UCSD-AML1 (cell line): ENCODE data around the gene PLEKHO1.
"Not testable (repeated sequence)": the region's sequence is repeated elsewhere in the genome, so short reads cannot be mapped to it uniquely, and the experiment has no call there.

Experiments
- DNase-seq: peaks from one replicate; lab custom pipeline; 2025; ENCODE audit not compliant: unreplicated experiment; lab: John Stamatoyannopoulos, UW

The PLEKHO1 gene

DNA sequence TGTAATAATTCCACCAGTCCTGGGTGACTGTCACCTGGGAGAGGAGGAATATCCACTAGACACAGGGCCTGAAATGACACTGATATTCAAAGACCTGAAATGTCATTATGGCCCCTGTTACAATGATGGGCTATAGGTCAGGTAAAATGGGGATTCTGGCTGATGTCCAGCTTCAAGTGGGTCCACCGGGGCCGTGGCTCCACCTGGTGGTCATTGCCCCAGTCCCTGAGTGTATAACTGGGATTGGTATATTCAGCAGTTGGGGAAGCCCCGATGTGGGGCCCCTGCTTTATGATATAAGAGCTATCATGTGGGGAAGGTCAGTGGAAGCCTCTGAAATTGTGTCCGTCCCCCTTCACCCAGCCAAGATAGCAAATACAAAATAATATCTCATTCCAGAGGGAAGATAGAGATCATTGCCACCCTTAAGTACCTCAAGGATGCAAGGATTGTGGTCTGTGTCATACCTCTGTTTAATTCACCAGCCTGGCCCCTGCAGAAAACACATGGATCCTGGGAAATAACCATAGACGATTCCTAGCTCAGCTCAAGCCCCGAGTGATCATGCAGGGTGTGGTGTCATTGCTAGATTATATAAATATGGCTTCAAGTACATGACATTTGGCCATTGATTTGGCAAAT, 19.4 kb downstream of the PLEKHO1 start:
- DNase-seq = peak; percentile 63

DNA sequence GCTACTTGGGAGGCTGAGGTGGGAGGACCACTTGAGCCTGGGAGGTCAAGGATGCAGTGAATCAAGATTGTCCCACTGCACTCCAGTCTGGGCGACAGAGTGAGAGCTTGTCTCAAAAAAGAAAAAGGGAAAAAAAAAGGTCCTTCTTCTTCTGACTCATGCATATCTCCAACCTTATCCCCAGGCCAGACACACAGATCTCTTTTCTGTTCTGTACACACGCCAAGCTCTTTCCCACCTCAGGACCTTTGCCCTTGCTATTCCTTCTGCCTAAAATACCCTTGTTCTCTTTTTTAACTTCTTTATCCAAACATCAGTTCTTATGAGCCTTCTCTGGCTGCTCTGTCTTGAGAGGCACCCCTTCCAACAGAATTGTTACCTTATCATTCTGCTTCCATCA, 22.1 kb downstream of the PLEKHO1 start:
- no peak for DNase-seq

DNA sequence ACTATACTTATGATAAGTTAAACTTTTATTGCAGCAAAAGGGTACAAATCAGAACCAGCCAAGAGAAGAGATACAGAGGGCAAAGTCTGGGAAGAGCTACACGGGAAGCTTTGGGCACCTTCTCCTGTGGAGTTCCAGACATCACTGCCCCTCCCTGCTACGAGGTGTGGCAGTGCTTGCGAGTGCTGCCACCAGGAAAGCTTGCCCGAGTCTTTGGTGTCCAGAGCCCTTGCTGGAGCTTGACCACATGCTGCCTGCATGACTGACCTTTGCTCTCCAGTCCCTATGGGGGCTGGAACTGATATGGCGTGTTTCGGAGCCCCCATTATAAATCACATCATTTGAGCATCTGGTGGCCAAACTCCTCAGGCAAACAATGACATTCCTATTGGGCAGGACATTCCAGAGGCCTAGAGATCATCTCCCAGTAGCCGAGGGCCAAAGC, 23.4 kb downstream of the PLEKHO1 start:
- no peak for DNase-seq

DNA sequence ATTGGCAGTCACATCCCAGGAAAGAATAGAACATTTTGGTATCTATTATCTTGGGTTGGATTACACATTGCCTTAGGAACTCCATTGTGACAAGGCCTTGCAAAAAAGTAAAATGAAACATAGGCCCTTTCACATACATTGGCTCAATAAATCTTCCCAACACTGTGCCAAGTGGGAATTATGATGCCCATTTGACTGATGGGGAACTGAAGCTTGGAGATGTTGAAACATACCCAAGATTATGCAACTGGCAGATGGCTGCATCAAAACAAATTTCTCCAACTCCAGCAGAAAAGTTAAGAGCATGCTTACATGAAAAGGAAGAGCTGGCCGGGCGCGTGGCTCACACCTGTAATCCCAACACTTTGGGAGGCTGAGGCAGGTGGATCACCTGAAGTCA, 26.9 kb downstream of the PLEKHO1 start:
- DNase-seq = no peak

DNA sequence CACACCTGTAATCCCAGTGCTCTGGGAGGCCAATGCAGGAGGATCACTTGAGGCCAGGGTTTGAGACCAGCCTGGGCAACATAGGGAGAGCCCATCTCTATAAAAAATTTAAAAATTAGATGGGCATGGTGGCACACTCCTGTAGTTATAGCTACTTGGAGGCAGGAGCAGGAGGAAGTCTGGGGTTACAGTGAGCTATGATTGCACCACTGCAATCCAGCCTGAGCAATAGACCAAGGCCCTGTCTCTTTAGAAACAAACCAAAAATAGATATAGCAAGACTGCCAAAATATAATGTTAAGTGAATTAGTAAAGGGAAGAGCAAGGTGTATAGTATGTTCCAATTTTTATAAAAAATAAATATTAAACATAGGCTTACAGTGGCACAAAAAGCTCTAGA, 28.8 kb downstream of the PLEKHO1 start:
- no peak for DNase-seq

DNA sequence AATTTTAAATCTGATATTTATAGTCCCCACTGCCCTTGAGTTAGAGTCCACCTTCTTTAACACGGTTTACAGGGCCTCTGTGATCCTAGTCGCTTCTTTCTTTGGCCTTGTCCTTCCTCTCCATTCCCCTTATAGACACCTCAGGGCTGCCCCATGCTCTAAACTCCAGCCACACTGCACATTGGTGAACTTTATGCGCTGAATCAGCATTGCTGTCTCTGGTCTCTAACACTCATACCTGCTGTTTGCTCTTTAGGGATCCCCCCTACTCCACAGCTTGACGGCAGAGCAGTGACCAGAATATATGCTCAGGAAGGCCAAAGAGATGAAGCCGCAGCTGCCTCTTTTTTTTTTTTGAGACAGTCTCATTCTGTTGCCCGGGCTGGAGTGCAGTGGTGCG, 30.2 kb downstream of the PLEKHO1 start:
- no peak for DNase-seq

DNA sequence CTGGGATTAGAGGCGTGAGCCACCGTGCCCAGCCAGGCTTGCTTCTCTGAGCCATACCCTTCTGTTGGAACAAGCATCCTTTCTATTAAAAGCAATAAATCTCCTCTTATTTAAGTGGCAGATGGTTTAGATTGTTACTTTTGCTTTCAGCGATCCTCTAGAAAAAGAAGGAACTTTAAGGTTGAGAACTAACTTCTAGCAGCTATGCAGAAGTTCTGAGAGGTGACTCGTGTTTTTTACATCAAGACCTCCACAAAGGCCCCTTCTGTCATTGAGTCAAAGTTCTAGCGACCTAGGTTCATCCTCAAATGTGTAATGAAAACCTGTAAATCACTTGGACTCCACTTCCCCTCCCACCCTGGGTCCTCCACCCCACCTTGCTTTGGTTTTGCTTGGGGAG, 30.8 kb downstream of the PLEKHO1 start:
- no peak for DNase-seq

DNA sequence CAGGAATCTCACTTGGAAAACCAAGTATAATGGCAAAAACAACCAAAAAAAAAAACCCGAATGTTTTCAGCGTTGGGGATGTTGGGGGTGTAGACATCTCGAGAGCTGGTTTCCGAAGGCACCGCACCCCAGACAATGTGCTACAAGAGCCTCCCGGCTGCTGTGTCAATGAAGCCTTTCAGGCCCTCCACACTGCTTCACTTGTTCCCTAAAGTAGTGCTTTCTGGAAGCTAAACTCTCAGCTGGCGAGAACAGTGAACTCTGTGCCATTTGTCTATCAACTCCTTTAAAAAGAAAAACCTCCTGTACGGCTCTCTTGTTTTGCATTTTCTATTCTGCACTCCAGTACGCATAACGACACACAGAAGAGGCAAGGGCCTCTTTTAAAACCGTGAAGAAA, 32.5 kb downstream of the PLEKHO1 start:
- DNase-seq = no peak

DNA sequence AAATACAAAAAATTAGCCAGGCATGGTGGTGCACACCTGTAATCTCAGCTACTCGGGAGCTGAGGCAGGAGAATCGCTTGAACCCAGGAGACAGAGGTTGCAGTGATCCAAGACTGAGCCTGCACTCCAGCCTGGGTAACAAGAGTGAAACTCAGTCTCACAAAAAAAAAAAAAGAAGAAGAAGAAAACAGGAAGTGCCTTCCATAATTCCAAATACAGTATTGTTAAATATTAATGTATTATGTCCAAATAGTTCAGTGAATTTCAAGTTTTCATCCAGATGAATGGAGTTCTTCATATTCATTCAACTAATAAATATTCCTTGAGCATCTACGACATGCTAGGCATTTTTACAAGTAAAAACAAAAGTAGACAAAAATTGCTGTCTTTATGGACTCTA, 33.3 kb downstream of the PLEKHO1 start:
- DNase-seq = no peak

DNA sequence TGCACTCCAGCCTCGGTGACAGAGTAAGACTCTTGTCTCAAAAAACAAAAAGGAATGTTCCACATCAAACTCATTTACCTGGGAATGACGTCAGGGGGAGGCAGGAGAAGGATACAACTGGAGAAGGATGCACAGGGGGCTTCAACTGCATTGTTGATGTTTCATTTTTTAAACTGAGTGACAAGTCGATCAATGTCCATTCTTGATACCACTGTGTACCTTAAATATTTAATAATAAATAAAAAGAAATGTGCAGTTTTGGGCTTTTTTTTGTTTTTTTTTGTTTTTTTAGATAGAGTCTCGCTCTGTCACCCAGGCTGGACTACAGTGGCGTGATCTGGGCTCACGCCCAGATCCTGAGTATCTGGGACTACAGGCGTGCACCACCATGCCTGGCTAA, 35.8 kb downstream of the PLEKHO1 start:
- DNase-seq = no peak

DNA sequence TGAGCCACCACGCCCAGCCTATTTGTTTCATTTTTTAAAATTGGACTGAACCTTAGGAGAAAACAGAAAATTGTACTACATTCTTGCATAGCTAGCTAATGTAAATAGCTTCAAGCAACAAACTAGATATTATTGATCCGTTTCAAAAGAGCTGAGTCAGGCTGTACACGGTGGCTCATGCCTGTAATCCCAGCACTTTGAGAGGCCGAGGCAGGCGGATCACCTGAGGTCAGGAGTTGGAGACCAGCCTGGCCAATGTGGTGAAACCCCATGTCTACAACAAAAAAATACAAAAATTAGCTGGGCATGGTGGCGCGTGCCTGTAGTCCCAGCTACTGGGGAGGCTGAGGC, 36.7 kb downstream of the PLEKHO1 start:
- DNase-seq = not testable (repeated sequence)

DNA sequence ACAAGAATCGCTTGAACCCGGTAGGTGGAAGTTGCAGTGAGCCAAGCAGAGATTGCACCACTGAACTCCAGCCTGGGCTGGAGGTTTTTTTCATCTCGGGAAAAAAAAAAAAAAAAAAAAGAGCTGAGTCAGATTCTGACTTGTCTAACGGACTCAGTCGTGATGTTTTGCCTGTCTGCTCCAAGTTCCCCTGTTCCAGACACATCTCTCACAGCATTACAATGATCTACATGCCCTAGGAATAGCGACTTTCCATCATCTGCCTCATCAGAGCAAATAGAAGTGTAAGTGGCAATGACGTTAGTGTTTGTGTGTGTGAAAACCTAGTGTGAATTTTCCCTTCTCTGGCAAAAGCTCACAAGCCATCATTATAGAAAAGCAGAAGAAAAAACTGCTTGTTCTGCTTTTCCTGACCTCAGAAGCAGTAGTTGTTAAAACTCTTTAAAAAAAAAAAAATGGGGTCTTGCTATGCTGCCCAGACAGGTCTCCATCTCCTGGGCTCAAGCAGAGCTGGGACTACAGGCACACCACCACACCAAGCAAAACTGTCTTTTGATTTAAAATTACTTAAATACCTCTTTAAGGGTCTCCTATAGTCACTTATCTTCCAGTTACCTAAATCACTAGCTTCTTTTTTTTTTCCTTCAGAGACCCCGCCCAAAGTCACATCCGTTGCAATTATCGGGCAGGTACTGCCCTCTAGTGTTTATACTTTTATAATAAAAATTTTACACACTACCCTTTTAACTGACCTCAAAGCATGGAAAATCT, 37.3 kb downstream of the PLEKHO1 start:
- DNase-seq = peak; percentile 26

DNA sequence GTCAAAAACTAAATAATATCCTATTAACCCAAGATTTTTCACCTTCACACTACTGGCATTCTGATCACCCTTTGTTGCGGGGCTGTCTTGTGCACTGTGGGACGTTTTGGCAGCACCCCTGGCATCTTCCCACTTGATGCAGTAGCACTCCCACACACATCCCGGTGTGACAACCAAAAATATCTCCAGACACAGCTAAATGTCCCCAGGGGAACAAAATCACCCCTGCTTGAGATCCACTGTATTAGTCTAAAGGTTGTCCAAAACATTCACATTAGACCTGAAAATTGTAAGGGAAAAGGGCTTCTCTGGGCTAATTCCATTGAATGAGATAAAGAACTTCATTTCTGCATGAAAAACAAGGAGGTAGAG, 37.8 kb downstream of the PLEKHO1 start:
- no peak for DNase-seq

DNA sequence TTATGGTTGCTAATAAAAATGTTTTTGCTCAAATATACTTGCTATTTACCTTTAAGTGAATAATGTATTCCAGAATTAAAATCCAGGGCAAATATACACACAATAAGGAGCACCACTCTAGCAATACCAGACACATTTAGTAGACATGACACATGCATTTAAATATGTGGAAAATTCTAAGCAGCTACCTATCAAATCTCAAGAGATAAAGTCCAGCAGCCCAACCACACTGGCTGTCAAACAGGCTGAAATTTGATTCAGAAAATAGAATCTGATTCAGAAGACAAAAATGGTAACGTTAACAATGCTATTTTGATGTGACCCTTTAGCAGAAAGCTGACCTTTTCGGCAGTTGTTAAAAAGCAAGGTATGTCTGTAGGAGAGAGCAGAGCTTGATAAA, 42.3 kb downstream of the PLEKHO1 start:
- DNase-seq = no peak

DNA sequence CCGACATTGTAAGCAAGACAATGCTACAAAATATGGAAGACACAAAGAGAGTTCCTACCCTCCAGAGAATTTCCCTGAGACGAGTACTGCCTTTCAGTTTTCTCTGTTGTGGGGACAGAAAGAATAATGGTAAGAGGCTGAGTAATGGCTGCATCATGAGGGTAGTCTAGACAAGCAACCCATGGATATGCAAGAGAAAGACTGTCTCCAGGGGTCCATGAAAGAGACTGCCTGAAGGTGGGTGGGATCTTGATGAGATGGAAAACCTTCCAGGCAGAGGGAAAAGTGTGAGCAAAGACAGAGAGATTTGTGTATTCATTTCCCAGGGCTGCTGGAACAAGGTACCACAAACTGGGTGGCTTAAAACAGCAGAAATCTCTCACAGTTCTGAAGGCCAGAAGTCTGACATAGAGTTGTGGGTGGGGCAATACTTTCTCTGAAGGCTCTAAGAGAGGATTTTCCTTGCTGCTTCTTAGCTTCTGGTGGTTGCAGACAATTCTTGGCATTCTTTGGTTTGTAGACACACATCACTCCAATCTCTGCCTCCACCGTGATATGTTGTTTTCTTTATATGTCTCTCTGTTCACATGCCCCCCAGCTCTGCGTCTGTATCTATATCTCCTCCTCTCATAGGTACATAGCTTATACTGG, 44.8 kb downstream of the PLEKHO1 start:
- DNase-seq = no peak

DNA sequence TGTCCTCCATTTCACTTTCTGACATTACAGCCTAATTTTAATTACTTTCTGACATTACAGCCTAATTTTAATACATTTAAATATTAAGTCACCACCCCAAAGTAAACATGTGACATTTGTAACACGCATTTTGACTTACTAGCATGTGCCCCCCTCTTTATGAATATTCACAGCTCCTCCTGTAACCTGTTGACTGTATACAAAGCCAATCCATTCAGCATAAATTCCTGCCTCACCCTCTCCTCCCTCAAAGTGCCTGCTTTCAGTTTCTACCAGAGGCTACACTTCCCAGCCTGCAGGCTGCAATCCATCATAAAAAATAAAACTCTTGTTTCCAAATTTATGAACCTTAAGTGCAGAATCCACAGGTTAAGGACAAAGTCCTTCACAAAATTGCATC, 46.7 kb downstream of the PLEKHO1 start:
- no peak for DNase-seq

DNA sequence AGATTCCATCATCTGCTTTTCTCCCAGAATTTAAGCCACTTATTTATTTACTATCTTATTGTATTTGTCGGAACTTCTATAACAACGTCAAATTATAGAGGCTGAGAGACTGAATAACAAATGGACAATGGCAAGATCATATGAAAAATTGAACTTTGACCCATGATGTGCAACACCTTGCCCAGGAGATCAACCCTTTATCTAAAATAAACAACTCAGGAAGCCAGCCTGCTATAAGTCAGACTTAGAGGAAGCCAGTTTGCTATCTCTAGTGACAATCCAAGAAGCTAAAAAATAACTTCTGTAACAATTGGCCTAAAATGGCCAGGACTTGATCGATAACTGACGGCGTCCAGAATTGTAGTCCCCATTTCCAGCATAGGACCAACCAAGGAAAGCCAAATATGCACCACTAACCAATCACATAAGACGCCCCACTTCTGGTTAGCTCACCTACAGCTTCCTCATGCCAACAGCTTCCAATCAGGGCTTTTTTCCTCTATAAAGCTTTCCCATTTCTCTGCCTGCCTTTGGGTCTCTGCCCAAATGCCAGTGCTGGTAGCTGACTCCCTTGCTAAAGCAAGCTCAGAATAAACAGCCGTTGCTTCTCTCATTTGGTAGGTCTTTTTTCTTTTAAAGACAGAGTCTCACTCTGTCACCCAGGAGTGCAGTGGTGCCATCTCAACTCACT, 57.7 kb downstream of the PLEKHO1 start:
- DNase-seq = no peak

DNA sequence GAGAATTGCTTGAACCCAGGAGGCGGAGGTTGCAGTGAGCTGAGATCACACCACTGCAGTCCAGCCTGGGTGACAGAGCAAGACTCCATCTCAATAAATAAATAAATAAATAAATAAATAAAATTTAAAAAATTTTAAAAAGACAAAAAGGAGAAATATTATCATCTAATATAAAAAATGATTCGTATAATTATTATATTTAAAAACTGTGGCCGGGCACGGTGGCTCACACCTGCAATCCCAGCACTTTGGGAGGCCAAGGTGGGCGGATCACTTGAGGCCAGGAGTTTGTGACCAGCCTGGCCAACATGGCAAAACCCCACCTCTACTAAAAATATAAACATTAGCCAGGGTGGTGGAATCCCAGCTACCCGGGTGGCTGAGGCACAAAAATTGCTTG, 58.7 kb downstream of the PLEKHO1 start:
- DNase-seq = not testable (repeated sequence)
